ENCODE data around the gene EFHC2.

The EFHC2 gene

DNA sequence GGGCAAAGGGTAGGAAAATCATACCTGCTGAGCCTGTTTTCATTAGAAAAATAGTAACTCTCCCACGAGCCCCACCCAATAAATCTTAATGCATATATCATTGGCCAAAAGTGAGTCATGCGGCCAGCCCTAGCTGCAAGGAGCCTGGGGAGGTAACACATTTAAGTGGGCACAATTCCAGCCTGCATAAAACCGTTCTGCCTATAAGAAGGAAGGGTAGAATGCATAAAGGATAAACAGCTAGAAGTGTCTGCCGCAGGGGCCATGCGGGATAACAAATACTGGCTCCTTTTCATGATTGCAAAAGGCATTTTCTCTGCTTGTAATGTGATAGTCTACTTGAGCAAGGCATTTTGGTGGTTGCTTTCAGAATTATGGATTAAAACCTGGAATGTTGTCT is 37.1 kb downstream of the EFHC2 start:
- no peaks in the 10 kb centered on the region for H3K27me3 ChIP-seq (ENCODE audit: control insufficient read depth in 3 of 3, insufficient read depth in 3 of 3, low read depth in 1 of 3, low read length in 3 of 3)
- no peak overlapping the region for H2AFZ ChIP-seq (ENCODE audit: low read length)
- H2BK5ac ChIP-seq (ENCODE audit: low read length) = no peak overlapping the region
- no peak overlapping the region for H2BK15ac ChIP-seq (ENCODE audit: low read length)
- no peak overlapping the region for H3K27ac ChIP-seq (replicated peaks; ENCODE audit: low read length)
- no peak overlapping the region for H3K4me2 ChIP-seq (ENCODE audit: insufficient read depth, low read length, poor library complexity, severe bottlenecking)
- no peak overlapping the region for H3K14ac ChIP-seq (ENCODE audit: low read length)
- no peak overlapping the region for H4K91ac ChIP-seq (ENCODE audit: low read depth, low read length, poor library complexity)
- H3K23ac ChIP-seq (ENCODE audit: low read depth, low read length, poor library complexity) = no peak overlapping the region
- no peak for DNase-seq (ENCODE audit: low spot score)
- H3K4me3 ChIP-seq (ENCODE audit: low read length in 2 of 2) = no peak overlapping the region
- WGBS, 2 donors (ENCODE audit: extremely low coverage in 2 of 2, insufficient read length in 2 of 2, insufficient replicate concordance in 1 of 2) = no CpG with 5 or more reads among the region's 5 CpGs
- H3K4ac ChIP-seq (ENCODE audit: low read length) = no peak overlapping the region
- no peak overlapping the region for H4K8ac ChIP-seq (ENCODE audit: low read depth, low read length)
- no peak overlapping the region for H2BK120ac ChIP-seq (ENCODE audit: low read depth, low read length)
- H3K36me3 ChIP-seq (replicated peaks in 1 of 2; ENCODE audit: control insufficient read depth in 2 of 2, insufficient read depth in 2 of 2, low read length in 2 of 2) = no peaks in the 10 kb centered on the region
- H3K9ac ChIP-seq (ENCODE audit: low read depth, low read length, poor library complexity) = no peak overlapping the region
- H3K18ac ChIP-seq (ENCODE audit: low read length) = no peak overlapping the region
- H3K9me3 ChIP-seq (replicated peaks in 1 of 2; ENCODE audit: control insufficient read depth in 2 of 2, insufficient read depth in 1 of 2, low read depth in 1 of 2, low read length in 2 of 2) = no peaks in the 10 kb centered on the region
- H3K79me1 ChIP-seq (ENCODE audit: low read depth, low read length) = no peaks in the 10 kb centered on the region
- no peak overlapping the region for H2AK5ac ChIP-seq (ENCODE audit: low read depth, low read length)
- H2BK12ac ChIP-seq (ENCODE audit: low read length) = no peak overlapping the region
- H3K4me1 ChIP-seq (ENCODE audit: control insufficient read depth in 2 of 2, insufficient read depth in 1 of 2, low read depth in 1 of 2, low read length in 2 of 2) = no peaks in the 10 kb centered on the region

DNA sequence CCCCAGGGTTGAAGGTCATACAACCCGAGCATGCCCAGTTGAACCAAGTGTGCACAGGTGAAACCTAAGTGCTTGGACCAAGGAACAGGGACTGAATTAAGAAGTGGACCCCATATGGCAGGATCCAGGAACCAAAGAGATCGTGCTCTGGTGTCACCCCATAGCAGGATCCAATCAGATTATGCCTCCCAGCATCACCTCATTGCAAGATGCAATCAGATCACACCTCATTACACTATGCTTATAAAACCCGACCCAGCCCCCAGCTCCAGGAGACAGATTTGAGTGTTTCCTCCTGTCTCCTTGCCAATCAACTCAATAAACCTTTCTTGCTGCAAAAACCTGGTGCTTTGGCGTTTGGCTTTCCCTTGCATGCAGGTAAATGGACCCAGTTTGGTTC is 37.6 kb downstream of the EFHC2 start:
- Histone ChIP-seq H2BK12ac (ENCODE audit: low read length) (no peak overlapping the region), H2AFZ (ENCODE audit: low read length) (no peak overlapping the region), H3K36me3 (replicated peaks in 1 of 2; ENCODE audit: control insufficient read depth in 2 of 2, insufficient read depth in 2 of 2, low read length in 2 of 2) (no peaks in the 10 kb centered on the region), H3K9me3 (replicated peaks in 1 of 2; ENCODE audit: control insufficient read depth in 2 of 2, insufficient read depth in 1 of 2, low read depth in 1 of 2, low read length in 2 of 2) (no peaks in the 10 kb centered on the region), H2BK120ac (ENCODE audit: low read depth, low read length) (no peak overlapping the region), H3K4me2 (ENCODE audit: insufficient read depth, low read length, poor library complexity, severe bottlenecking) (no peak overlapping the region), H3K23ac (ENCODE audit: low read depth, low read length, poor library complexity) (no peak overlapping the region), H4K91ac (ENCODE audit: low read depth, low read length, poor library complexity) (no peak overlapping the region), H3K18ac (ENCODE audit: low read length) (no peak overlapping the region), H2AK5ac (ENCODE audit: low read depth, low read length) (no peak overlapping the region), H4K8ac (ENCODE audit: low read depth, low read length) (no peak overlapping the region), H3K14ac (ENCODE audit: low read length) (no peak overlapping the region), H3K4me3 (ENCODE audit: low read length in 2 of 2) (no peak overlapping the region), H2BK15ac (ENCODE audit: low read length) (no peak overlapping the region), H3K79me1 (ENCODE audit: low read depth, low read length) (no peaks in the 10 kb centered on the region), H3K9ac (ENCODE audit: low read depth, low read length, poor library complexity) (no peak overlapping the region), H3K4me1 (ENCODE audit: control insufficient read depth in 2 of 2, insufficient read depth in 1 of 2, low read depth in 1 of 2, low read length in 2 of 2) (no peaks in the 10 kb centered on the region), H3K27ac (replicated peaks; ENCODE audit: low read length) (no peak overlapping the region), H2BK5ac (ENCODE audit: low read length) (no peak overlapping the region), H3K27me3 (ENCODE audit: control insufficient read depth in 3 of 3, insufficient read depth in 3 of 3, low read depth in 1 of 3, low read length in 3 of 3) (no peaks in the 10 kb centered on the region), H3K4ac (ENCODE audit: low read length) (no peak overlapping the region)
- no peak for DNase-seq (ENCODE audit: low spot score)
- no CpG with 5 or more reads among the region's 4 CpGs for WGBS, 2 donors (ENCODE audit: extremely low coverage in 2 of 2, insufficient read length in 2 of 2, insufficient replicate concordance in 1 of 2)

DNA sequence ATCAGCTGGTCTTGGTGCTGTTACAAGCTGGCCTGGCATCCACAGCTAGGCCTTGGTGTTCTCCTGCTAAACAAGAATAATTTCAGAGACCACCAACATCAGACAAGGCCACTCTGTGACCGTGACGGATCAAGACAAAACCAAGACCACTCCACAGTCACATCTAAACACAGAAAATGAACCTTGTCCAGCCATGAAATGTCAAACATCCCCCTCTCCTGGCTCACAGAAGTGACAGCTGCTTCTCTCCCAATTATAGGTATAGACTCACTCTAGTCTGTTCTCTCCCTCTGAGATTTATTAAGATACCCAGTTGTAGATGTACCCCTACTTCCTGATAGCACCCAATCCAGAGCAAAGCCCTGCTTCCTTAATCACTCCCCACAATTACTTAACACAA is 40.4 kb downstream of the EFHC2 start:
- no peaks in the 10 kb centered on the region for H3K27me3 ChIP-seq (ENCODE audit: control insufficient read depth in 3 of 3, insufficient read depth in 3 of 3, low read depth in 1 of 3, low read length in 3 of 3)
- WGBS, 2 donors (ENCODE audit: extremely low coverage in 2 of 2, insufficient read length in 2 of 2, insufficient replicate concordance in 1 of 2) = no CpG with 5 or more reads among the region's 2 CpGs
- no peak overlapping the region for H3K18ac ChIP-seq (ENCODE audit: low read length)
- H2BK5ac ChIP-seq (ENCODE audit: low read length) = no peak overlapping the region
- no peak overlapping the region for H3K4me3 ChIP-seq (ENCODE audit: low read length in 2 of 2)
- no peak overlapping the region for H4K8ac ChIP-seq (ENCODE audit: low read depth, low read length)
- no peak overlapping the region for H2AFZ ChIP-seq (ENCODE audit: low read length)
- H3K9ac ChIP-seq (ENCODE audit: low read depth, low read length, poor library complexity) = no peak overlapping the region
- no peak overlapping the region for H3K14ac ChIP-seq (ENCODE audit: low read length)
- H3K4me1 ChIP-seq (ENCODE audit: control insufficient read depth in 2 of 2, insufficient read depth in 1 of 2, low read depth in 1 of 2, low read length in 2 of 2) = no peaks in the 10 kb centered on the region
- no peak overlapping the region for H3K4me2 ChIP-seq (ENCODE audit: insufficient read depth, low read length, poor library complexity, severe bottlenecking)
- H2BK15ac ChIP-seq (ENCODE audit: low read length) = no peak overlapping the region
- H3K36me3 ChIP-seq (replicated peaks in 1 of 2; ENCODE audit: control insufficient read depth in 2 of 2, insufficient read depth in 2 of 2, low read length in 2 of 2) = no peaks in the 10 kb centered on the region
- H3K4ac ChIP-seq (ENCODE audit: low read length) = no peak overlapping the region
- H3K27ac ChIP-seq (replicated peaks; ENCODE audit: low read length) = no peak overlapping the region
- no peak overlapping the region for H2AK5ac ChIP-seq (ENCODE audit: low read depth, low read length)
- no peak overlapping the region for H2BK12ac ChIP-seq (ENCODE audit: low read length)
- DNase-seq (ENCODE audit: low spot score) = no peak
- no peaks in the 10 kb centered on the region for H3K9me3 ChIP-seq (replicated peaks in 1 of 2; ENCODE audit: control insufficient read depth in 2 of 2, insufficient read depth in 1 of 2, low read depth in 1 of 2, low read length in 2 of 2)
- H3K23ac ChIP-seq (ENCODE audit: low read depth, low read length, poor library complexity) = no peak overlapping the region
- H2BK120ac ChIP-seq (ENCODE audit: low read depth, low read length) = no peak overlapping the region
- no peak overlapping the region for H4K91ac ChIP-seq (ENCODE audit: low read depth, low read length, poor library complexity)
- H3K79me1 ChIP-seq (ENCODE audit: low read depth, low read length) = no peaks in the 10 kb centered on the region

DNA sequence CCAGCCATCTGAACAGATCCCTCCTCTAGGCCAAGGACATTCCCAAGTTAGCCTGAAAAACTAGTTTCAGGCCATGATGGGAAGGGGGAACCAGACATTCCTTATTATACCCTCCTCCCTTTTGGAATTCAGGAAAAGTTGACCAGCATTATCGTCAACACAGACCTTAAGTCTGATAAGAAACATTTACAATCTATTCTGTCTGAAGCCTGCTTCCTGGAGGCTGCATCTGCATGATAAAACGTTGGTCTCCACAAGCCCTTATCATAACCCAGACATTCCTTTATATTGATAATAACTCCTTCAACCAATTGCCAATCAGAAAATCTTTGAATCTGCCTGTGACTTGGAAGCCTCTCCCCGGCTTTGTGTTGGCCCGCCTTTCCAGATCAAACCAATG is 44.3 kb downstream of the EFHC2 start:
- H3K27me3 ChIP-seq (ENCODE audit: control insufficient read depth in 3 of 3, insufficient read depth in 3 of 3, low read depth in 1 of 3, low read length in 3 of 3) = no peaks in the 10 kb centered on the region
- H3K9ac ChIP-seq (ENCODE audit: low read depth, low read length, poor library complexity) = no peak overlapping the region
- H3K4ac ChIP-seq (ENCODE audit: low read length) = no peak overlapping the region
- DNase-seq (ENCODE audit: low spot score) = no peak
- H2BK5ac ChIP-seq (ENCODE audit: low read length) = no peak overlapping the region
- H2AK5ac ChIP-seq (ENCODE audit: low read depth, low read length) = no peak overlapping the region
- H3K27ac ChIP-seq (replicated peaks; ENCODE audit: low read length) = no peak overlapping the region
- H3K9me3 ChIP-seq (replicated peaks in 1 of 2; ENCODE audit: control insufficient read depth in 2 of 2, insufficient read depth in 1 of 2, low read depth in 1 of 2, low read length in 2 of 2) = no peaks in the 10 kb centered on the region
- no peak overlapping the region for H2AFZ ChIP-seq (ENCODE audit: low read length)
- H2BK12ac ChIP-seq (ENCODE audit: low read length) = no peak overlapping the region
- no peak overlapping the region for H2BK15ac ChIP-seq (ENCODE audit: low read length)
- no peaks in the 10 kb centered on the region for H3K79me1 ChIP-seq (ENCODE audit: low read depth, low read length)
- H2BK120ac ChIP-seq (ENCODE audit: low read depth, low read length) = no peak overlapping the region
- no CpG with 5 or more reads among the region's 4 CpGs for WGBS, 2 donors (ENCODE audit: extremely low coverage in 2 of 2, insufficient read length in 2 of 2, insufficient replicate concordance in 1 of 2)
- no peaks in the 10 kb centered on the region for H3K4me1 ChIP-seq (ENCODE audit: control insufficient read depth in 2 of 2, insufficient read depth in 1 of 2, low read depth in 1 of 2, low read length in 2 of 2)
- H3K18ac ChIP-seq (ENCODE audit: low read length) = no peak overlapping the region
- H3K14ac ChIP-seq (ENCODE audit: low read length) = no peak overlapping the region
- H3K23ac ChIP-seq (ENCODE audit: low read depth, low read length, poor library complexity) = no peak overlapping the region
- H3K36me3 ChIP-seq (replicated peaks in 1 of 2; ENCODE audit: control insufficient read depth in 2 of 2, insufficient read depth in 2 of 2, low read length in 2 of 2) = no peaks in the 10 kb centered on the region
- no peak overlapping the region for H3K4me3 ChIP-seq (ENCODE audit: low read length in 2 of 2)
- no peak overlapping the region for H4K8ac ChIP-seq (ENCODE audit: low read depth, low read length)
- no peak overlapping the region for H3K4me2 ChIP-seq (ENCODE audit: insufficient read depth, low read length, poor library complexity, severe bottlenecking)
- no peak overlapping the region for H4K91ac ChIP-seq (ENCODE audit: low read depth, low read length, poor library complexity)

All from neuronal stem cell (in vitro differentiated cells).